OCI-M2 (cell line): ENCODE data around the gene DLX3.

Experiments used
- DNase-seq: peaks from one replicate; lab custom pipeline; 2025; ENCODE audit not compliant: unreplicated experiment; lab: John Stamatoyannopoulos, UW

The DLX3 gene

GRCh38 chr17:49992933-49993422, 2.0 kb downstream of the DLX3 start:
- DNase-seq: no peak

GRCh38 chr17:49992191-49992932, 2.7 kb downstream of the DLX3 start:
- no peak for DNase-seq

- DNase-seq: no peak
These were observed 3.6 kb downstream of the DLX3 start for GRCh38 chr17:49991409-49991808.

GRCh38 chr17:49990921-49991320, 4.1 kb downstream of the DLX3 start:
- DNase-seq: no peak

- DNase-seq: no peak
These were observed 4.7 kb downstream of the DLX3 start for GRCh38 chr17:49990331-49990730.

GRCh38 chr17:49989518-49989880, 5.5 kb downstream of the DLX3 start:
- DNase-seq: no peak

GRCh38 chr17:49987681-49988441, 7.2 kb downstream of the DLX3 start:
- DNase-seq: no peak

GRCh38 chr17:49987290-49987585, 7.8 kb downstream of the DLX3 start:
- DNase-seq: no peak

GRCh38 chr17:49986396-49987289, 8.4 kb downstream of the DLX3 start:
- DNase-seq: no peak

GRCh38 chr17:49985310-49985990, 9.6 kb downstream of the DLX3 start:
- no peak for DNase-seq

- no peak for DNase-seq
These were observed 10.2 kb downstream of the DLX3 start for GRCh38 chr17:49984776-49985175.

- DNase-seq: no peak
These were observed 10.7 kb downstream of the DLX3 start for GRCh38 chr17:49984283-49984682.

GRCh38 chr17:49980703-49981197, 14.3 kb downstream of the DLX3 start:
- no peak for DNase-seq

- no peak for DNase-seq
These were observed 15.1 kb downstream of the DLX3 start for GRCh38 chr17:49979748-49980479.

- no peak for DNase-seq
These were observed 16.5 kb downstream of the DLX3 start for GRCh38 chr17:49978501-49978900.

- no peak for DNase-seq
These were observed 17.3 kb downstream of the DLX3 start for GRCh38 chr17:49977463-49978389.

GRCh38 chr17:49976828-49977202, 18.2 kb downstream of the DLX3 start:
- no peak for DNase-seq

- DNase-seq: no peak
These were observed 18.7 kb downstream of the DLX3 start for GRCh38 chr17:49976163-49976827.

- DNase-seq: no peak
These were observed 19.5 kb downstream of the DLX3 start for GRCh38 chr17:49975531-49975930.
